ENCODE data around the gene HECTD4.
"Not testable (repeated sequence)": the region's sequence is repeated elsewhere in the genome, so short reads cannot be mapped to it uniquely, and the experiment has no call there.

The HECTD4 gene

DNA sequence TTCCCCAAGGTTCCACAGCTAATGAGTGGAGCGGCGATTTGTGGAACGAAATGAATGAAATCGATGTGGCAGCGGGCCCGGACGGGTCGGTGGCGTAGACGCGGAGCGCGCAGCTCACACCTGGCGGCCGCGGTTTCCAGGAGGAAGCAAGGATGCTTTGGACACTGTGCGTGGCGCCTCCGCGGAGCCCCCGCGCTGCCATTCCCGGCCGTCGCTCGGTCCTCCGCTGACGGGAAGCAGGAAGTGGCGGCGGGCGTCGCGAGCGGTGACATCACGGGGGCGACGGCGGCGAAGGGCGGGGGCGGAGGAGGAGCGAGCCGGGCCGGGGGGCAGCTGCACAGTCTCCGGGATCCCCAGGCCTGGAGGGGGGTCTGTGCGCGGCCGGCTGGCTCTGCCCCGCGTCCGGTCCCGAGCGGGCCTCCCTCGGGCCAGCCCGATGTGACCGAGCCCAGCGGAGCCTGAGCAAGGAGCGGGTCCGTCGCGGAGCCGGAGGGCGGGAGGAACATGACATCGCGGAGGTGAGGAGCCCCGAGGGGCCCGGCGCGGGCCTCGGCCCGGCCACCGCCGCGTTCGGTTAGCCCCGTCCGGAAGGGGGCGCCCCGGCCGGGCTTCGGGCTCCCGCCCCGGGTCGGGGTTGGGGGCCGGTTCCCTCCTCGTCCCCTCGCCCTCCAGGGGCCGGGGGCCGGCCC is 36.5 kb upstream of the HECTD4 start, which contains the start of gene PTPN11:
PTPN11 (plus strand) TSS at position 340 of the 689 bp plus-strand sequence; CDS start at position 505, 165 bp downstream.
- Mint-ChIP-seq H3K9me3 (no peaks in the 10 kb centered on the region), H3K27ac (peak within 1 kb of the TSS; percentile 98), H3K4me3 (peak within 1 kb of the TSS; percentile 98), H3K36me3 (ENCODE audit: low read depth) (no peaks in the 10 kb centered on the region), H3K4me1 (peaks cover 32% of the 10 kb centered on the region), H3K27me3 (ENCODE audit: low read depth, poor library complexity) (peaks cover 4% of the 10 kb centered on the region)
- TF ChIP-seq, protein P1, sequence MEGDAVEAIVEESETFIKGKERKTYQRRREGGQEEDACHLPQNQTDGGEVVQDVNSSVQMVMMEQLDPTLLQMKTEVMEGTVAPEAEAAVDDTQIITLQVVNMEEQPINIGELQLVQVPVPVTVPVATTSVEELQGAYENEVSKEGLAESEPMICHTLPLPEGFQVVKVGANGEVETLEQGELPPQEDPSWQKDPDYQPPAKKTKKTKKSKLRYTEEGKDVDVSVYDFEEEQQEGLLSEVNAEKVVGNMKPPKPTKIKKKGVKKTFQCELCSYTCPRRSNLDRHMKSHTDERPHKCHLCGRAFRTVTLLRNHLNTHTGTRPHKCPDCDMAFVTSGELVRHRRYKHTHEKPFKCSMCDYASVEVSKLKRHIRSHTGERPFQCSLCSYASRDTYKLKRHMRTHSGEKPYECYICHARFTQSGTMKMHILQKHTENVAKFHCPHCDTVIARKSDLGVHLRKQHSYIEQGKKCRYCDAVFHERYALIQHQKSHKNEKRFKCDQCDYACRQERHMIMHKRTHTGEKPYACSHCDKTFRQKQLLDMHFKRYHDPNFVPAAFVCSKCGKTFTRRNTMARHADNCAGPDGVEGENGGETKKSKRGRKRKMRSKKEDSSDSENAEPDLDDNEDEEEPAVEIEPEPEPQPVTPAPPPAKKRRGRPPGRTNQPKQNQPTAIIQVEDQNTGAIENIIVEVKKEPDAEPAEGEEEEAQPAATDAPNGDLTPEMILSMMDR (IDR thresholded peaks at IDR 0.05) = peak; percentile 47
- DNase-seq = peak; percentile 94

DNA sequence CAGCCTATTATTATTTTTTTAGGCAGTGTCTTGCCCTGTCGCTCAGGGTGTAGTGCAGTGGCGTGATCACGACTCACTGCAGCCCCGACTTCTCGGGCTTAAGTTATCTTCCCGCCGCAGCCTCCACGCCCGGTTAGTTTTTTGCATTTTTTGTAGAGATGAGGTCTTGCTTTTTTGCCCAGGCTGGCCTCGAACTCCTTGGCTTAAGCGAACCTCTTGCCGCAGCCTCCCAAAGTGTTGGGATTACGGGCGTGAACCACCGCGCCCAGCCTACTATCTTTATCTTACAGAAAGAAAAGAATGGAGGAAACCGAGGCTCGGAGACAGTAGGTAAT is 36.0 kb upstream of the HECTD4 start:
- peak overlapping the region; percentile 98 for H3K4me3 Mint-ChIP-seq
- no peaks in the 10 kb centered on the region for H3K9me3 Mint-ChIP-seq
- H3K4me1 Mint-ChIP-seq = peaks cover 32% of the 10 kb centered on the region
- H3K27ac Mint-ChIP-seq = peak overlapping the region; percentile 98
- DNase-seq = no peak
- peaks cover 4% of the 10 kb centered on the region for H3K27me3 Mint-ChIP-seq (ENCODE audit: low read depth, poor library complexity)
- TF ChIP-seq, protein P1 (IDR thresholded peaks at IDR 0.05) = no peak
- H3K36me3 Mint-ChIP-seq (ENCODE audit: low read depth) = no peaks in the 10 kb centered on the region

DNA sequence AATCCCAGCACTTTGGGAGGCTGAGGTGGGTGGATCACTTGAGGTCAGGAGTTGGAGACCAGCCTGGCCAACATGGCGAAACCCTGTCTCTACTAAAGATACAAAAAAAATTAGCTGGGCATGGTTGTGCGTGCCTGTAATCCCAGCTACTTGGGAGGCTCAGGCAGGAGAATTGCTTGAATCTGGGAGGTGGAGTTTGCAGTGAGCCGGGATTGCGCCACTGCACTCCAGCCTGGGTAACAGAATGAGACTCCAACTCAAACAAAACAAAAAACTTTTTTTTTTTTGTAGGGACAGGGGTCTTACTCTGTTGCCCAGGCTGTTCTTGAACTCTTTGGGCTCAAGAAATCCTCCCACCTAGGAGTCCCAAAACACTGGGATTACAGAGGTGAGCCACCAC is 33.2 kb upstream of the HECTD4 start:
- H3K4me3 Mint-ChIP-seq = peak overlapping the region; percentile 34
- not testable (repeated sequence) for H3K27me3 Mint-ChIP-seq (ENCODE audit: low read depth, poor library complexity); H3K36me3 Mint-ChIP-seq (ENCODE audit: low read depth); H3K27ac Mint-ChIP-seq; DNase-seq; H3K9me3 Mint-ChIP-seq
- peaks cover 14% of the 10 kb centered on the region for H3K4me1 Mint-ChIP-seq

DNA sequence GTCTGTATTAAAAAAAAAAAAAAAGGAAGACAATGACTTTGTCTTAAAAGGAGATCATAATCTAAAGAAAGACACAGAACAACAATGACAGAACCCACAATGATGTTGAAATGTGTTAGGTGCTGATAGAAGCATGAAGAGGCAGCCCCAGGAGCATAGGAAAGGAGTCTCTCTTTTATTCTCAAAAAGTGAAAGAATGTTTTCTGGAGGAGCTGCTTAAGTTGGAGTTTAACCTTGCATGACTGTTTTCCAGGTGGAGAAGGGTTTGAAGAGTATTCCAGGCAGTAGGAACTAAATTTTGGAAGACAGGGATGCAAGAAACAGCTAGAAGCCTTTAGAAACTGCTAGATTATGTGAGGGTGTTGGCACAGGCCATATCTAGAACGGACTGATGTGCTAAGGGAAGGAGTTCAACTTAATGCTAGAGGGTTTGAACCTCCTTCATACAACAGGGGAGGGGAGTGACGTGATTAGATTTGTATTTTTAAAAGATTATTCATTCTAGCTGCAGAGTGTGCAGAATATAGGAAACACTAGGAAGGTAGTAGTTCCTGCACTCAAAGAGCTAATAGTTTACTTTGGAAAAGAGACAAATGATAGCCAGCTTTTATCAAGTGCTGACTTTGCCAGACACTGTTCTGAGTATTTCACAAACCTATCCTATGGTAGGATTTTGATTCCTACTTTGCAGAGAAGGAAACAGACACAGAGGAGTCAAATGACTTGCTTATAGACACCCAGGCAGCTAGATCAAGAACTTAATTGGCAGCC is 31.8 kb upstream of the HECTD4 start:
- peaks cover 8% of the 10 kb centered on the region for H3K27me3 Mint-ChIP-seq (ENCODE audit: low read depth, poor library complexity)

DNA sequence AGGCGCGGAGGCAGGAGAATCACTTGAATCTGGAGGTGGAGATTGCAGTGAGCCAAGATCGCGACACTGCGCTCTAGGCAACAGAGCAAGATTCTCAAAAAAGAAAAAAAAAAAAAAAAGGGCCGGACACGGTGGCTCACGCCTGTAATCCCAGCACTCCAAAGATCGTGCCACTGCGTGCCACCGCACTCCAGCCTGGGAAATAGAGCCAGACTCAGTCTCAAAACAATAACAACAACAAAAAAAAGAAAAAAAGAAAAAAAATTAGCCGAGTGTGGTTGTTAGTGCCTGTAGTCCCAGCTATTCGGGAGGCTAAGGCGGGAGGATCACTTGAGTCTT is 27.6 kb upstream of the HECTD4 start:
- peak overlapping the region; percentile 100 for H3K4me3 Mint-ChIP-seq
- TF ChIP-seq, protein P1 (IDR thresholded peaks at IDR 0.05) = no peak
- peaks cover 4% of the 10 kb centered on the region for H3K27me3 Mint-ChIP-seq (ENCODE audit: low read depth, poor library complexity)
- peaks cover 39% of the 10 kb centered on the region for H3K36me3 Mint-ChIP-seq (ENCODE audit: low read depth)
- H3K4me1 Mint-ChIP-seq = peaks cover 21% of the 10 kb centered on the region
- no peak for DNase-seq
- peaks cover 3% of the 10 kb centered on the region for H3K9me3 Mint-ChIP-seq
- no peak overlapping the region for H3K27ac Mint-ChIP-seq

More for the DNA sequence above, 31.8 kb upstream of the HECTD4 start:
- H3K27ac Mint-ChIP-seq = no peak overlapping the region
- H3K4me3 Mint-ChIP-seq = no peak overlapping the region
- TF ChIP-seq, protein P1 (IDR thresholded peaks at IDR 0.05) = no peak
- H3K4me1 Mint-ChIP-seq = peaks cover 4% of the 10 kb centered on the region
- H3K9me3 Mint-ChIP-seq = peaks cover 3% of the 10 kb centered on the region
- no peak for DNase-seq
- H3K36me3 Mint-ChIP-seq (ENCODE audit: low read depth) = no peaks in the 10 kb centered on the region

DNA sequence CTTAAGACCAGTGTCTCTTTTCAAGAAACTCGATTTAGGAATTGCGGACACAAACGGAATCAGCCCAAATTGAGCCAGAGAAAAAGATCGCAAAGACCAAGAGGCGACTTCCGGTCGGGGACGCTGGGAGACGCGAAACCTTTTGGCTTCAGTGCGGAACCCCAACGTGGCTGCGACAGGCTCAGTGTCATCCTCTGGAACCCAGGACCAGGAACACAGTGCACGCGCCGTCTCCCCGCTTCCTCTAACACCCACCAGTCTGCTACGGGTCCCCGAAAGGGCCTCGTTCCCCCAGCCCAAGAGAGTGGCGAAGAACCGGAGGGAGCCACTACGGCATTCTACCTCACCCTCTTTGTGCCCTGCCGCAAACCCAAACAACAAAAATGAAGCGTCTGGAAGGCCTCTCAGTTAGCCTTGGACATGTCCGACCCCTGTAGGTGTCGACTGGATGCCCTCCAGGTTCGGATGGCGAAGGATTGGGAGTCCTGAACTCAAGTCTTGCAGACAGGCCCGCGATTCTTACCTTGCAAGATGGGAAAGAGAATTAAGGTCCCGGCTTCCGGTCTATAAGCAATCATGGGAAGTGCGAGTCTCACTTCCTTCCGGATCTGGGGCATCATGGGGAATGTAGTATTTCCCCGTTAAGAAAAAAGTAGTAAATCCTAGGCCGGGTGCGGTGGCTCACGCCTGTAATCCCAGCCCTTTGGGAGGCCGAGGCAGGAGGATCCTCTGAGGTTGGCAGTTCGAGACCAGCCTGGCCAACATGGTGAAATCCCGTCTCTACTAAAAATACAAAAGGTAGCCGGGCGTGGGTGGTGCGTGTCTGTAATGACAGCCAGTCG is 27.1 kb upstream of the HECTD4 start, which contains the start of gene RPL6:
RPL6 (minus strand) TSS at position 542 of the 842 bp plus-strand sequence. CDS start 949 bp downstream, outside the sequence.
- TF ChIP-seq, protein P1 (IDR thresholded peaks at IDR 0.05) = no peak
- Mint-ChIP-seq H3K4me3 (peak within 1 kb of the TSS; percentile 100), H3K27ac (peak within 1 kb of the TSS; percentile 100), H3K9me3 (peaks cover 3% of the 10 kb centered on the region), H3K27me3 (ENCODE audit: low read depth, poor library complexity) (peaks cover 4% of the 10 kb centered on the region), H3K4me1 (peaks cover 21% of the 10 kb centered on the region), H3K36me3 (ENCODE audit: low read depth) (peaks cover 45% of the 10 kb centered on the region)
- peak; percentile 61 for DNase-seq
